Prostate gland (tissue), 2 donors: Measurements from ENCODE around the gene HOXA3.

Experiments used
- CTCF ChIP-seq, 4 experiments: fragments of 200-600 bp in 2 of 4; fragments of 450-650 bp in 2 of 4; sonication (generic) in 2 of 4; IDR thresholded peaks; 1 replicate in 3 of 4; 2 replicates in 1 of 4; pipeline ENCODE4 v1.5.1; 2016 to 2019; ENCODE audit warnings: antibody characterized with exemption in 4 of 4, mild to moderate bottlenecking in 2 of 4, moderate library complexity in 2 of 4
- POLR2A ChIP-seq: fragments of 450-650 bp; IDR thresholded peaks from one replicate; pipeline ENCODE4 v1.6.1; 2016; ENCODE audit warnings: antibody characterized with exemption, mild to moderate bottlenecking

GRCh38 chr7:27197137-27198042, 45.0 kb upstream of the HOXA3 start:
- TF ChIP-seq CTCF (IDR thresholded peaks at IDR 0.05) (no peak), POLR2A (no peak)
